Neural cell (in vitro differentiated cells): ENCODE results near the gene HAGHL. TPM values are rescaled to one million over a fixed set of nuclear protein-coding genes. Genes with fewer than 3 reads are reported as not detected.

Experiments used
- H2AFZ ChIP-seq: fragments of 200-600, 300-800 bp; sonication (generic), shearing (Covaris generic); 2 replicates; pipeline ENCODE4 v1.6.0; 2014; ENCODE audit warnings: low read depth, mild to moderate bottlenecking, antibody characterized with exemption, low read length, moderate library complexity
- H3F3A ChIP-seq: fragments of 200-600 bp; shearing (Covaris generic); 2 replicates; pipeline ENCODE4 v1.6.1; 2016; ENCODE audit warnings: mild to moderate bottlenecking, moderate library complexity, mixed read lengths, antibody characterized with exemption, low read length; ENCODE audit not compliant: insufficient read depth, poor library complexity, severe bottlenecking
- H3K27ac ChIP-seq: fragments of 200-600, 300-800 bp; sonication (generic), shearing (Covaris generic); 2 replicates; pipeline ENCODE4 v1.5.1; 2014; ENCODE audit warnings: mild to moderate bottlenecking, low read length, moderate library complexity
- H3K27me3 ChIP-seq: fragments of 300-800, 200-600 bp; sonication (generic), shearing (Covaris generic); 2 replicates; pipeline ENCODE4 v1.6.0; 2014; ENCODE audit warnings: mild to moderate bottlenecking, low read depth, low read length, moderate library complexity; ENCODE audit not compliant: insufficient read depth
- H3K36me3 ChIP-seq: fragments of 300-800, 200-600 bp; sonication (generic), shearing (Covaris generic); 2 replicates; pipeline ENCODE4 v1.5.1; 2014; ENCODE audit warnings: mild to moderate bottlenecking, antibody characterized with exemption, low read length, moderate library complexity; ENCODE audit not compliant: insufficient read depth
- H3K4me2 ChIP-seq: fragments of 300-800, 200-600 bp; sonication (generic), shearing (Covaris generic); 2 replicates; pipeline ENCODE4 v1.6.0; 2014; ENCODE audit warnings: mild to moderate bottlenecking, low read length
- H3K4me3 ChIP-seq: fragments of 300-800, 200-600 bp; sonication (generic), shearing (Covaris generic); 2 replicates; pipeline ENCODE4 v1.5.1; 2014; ENCODE audit warnings: mild to moderate bottlenecking, low read length, moderate library complexity
- H3K79me2 ChIP-seq: fragments of 200-600 bp; shearing (Covaris generic); replicated peaks from 2 replicates; pipeline ENCODE4 v1.6.0; 2014; ENCODE audit warnings: mild to moderate bottlenecking, low read length, moderate library complexity; ENCODE audit not compliant: insufficient read depth
- H3K9ac ChIP-seq: fragments of 300-800, 200-600 bp; sonication (generic), shearing (Covaris generic); 2 replicates; pipeline ENCODE4 v1.6.1; 2016; ENCODE audit warnings: mild to moderate bottlenecking, low read length, mixed read lengths
- H3K9me2 ChIP-seq: fragments of 200-600 bp; shearing (Covaris generic); 2 replicates; pipeline ENCODE4 v1.6.1; 2016; ENCODE audit warnings: mild to moderate bottlenecking, low read length, mixed read lengths; ENCODE audit not compliant: insufficient read depth
- H3K9me3 ChIP-seq: fragments of 200-600, 300-800 bp; sonication (generic), shearing (Covaris generic); 2 replicates; pipeline ENCODE4 v1.6.1; 2016; ENCODE audit warnings: mild to moderate bottlenecking, mixed run types, low read length, moderate library complexity, mixed read lengths
- H4K20me1 ChIP-seq: fragments of 200-600 bp; shearing (Covaris generic); 2 replicates; pipeline ENCODE4 v1.6.1; 2016; ENCODE audit warnings: mild to moderate bottlenecking, mixed run types; ENCODE audit not compliant: insufficient read depth
- EP300 ChIP-seq: fragments of 450-650 bp; conservative IDR thresholded peaks from 2 replicates; pipeline ENCODE4 v1.6.1; 2014; ENCODE audit warnings: antibody characterized with exemption, mild to moderate bottlenecking, moderate library complexity; ENCODE audit not compliant: poor library complexity, severe bottlenecking
- EZH2 ChIP-seq: fragments of 200-600, 300-800 bp; shearing (Covaris generic), sonication (generic); IDR thresholded peaks from 2 replicates; pipeline ENCODE4 v1.6.1; 2014; ENCODE audit warnings: antibody characterized with exemption, low read length, borderline replicate concordance, mild to moderate bottlenecking; ENCODE audit not compliant: insufficient read depth, poor library complexity, severe bottlenecking
- MXI1 ChIP-seq: fragments of 450-650 bp; conservative IDR thresholded peaks from 2 replicates; pipeline ENCODE4 v1.6.1; 2014; ENCODE audit warnings: antibody characterized with exemption, mild to moderate bottlenecking; ENCODE audit not compliant: poor library complexity, severe bottlenecking
- POLR2AphosphoS5 ChIP-seq: IDR thresholded peaks from 2 replicates; pipeline ENCODE4 v1.6.1; 2012
- RAD21 ChIP-seq: fragments of 450-650 bp; conservative IDR thresholded peaks from 2 replicates; pipeline ENCODE4 v1.6.1; 2014; ENCODE audit warnings: antibody characterized with exemption, mild to moderate bottlenecking, moderate library complexity
- SMC3 ChIP-seq: fragments of 450-650 bp; conservative IDR thresholded peaks from 2 replicates; pipeline ENCODE4 v1.6.1; 2014; ENCODE audit warnings: antibody characterized with exemption, mild to moderate bottlenecking, moderate library complexity; ENCODE audit not compliant: poor library complexity
- TAF1 ChIP-seq: IDR thresholded peaks from 2 replicates; pipeline ENCODE4 v1.6.1; 2012; ENCODE audit warnings: low read depth
- polyA plus RNA-seq: library from polyadenylated mRNA; depleted of rRNA; stranded (reverse); fragments of >200 nt; gene quantifications from 2 replicates; pipeline ENCODE4 v1.2.3, GENCODE V29; 2014
- TF ChIP-seq, protein P1 (sequence below): fragments of 450-650 bp; IDR thresholded peaks from 2 replicates; pipeline ENCODE4 v1.5.1; 2014; ENCODE audit warnings: antibody characterized with exemption, mild to moderate bottlenecking, moderate library complexity; ENCODE audit not compliant: poor library complexity, severe bottlenecking
- TF ChIP-seq, protein P2 (sequence below): IDR thresholded peaks from 2 replicates; pipeline ENCODE4 v1.6.1; 2012; ENCODE audit warnings: borderline replicate concordance

Gene HAGHL
- polyA plus RNA-seq, 1 donor from 2014 or later, result 28.3 TPM

GRCh38 chr16:768428-768827, 41.5 kb downstream of the HAGHL start:
- no peak overlapping the region for H3K4me3 ChIP-seq

GRCh38 chr16:769184-769784, 42.4 kb downstream of the HAGHL start:
- Histone ChIP-seq H3K79me2 (no peaks in the 10 kb centered on the region), H3K9me3 (no peaks in the 10 kb centered on the region), H3K9ac (no peak overlapping the region), H3K27ac (no peak overlapping the region), H4K20me1 (no peaks in the 10 kb centered on the region), H3F3A (no peaks in the 10 kb centered on the region), H3K4me3 (no peak overlapping the region), H3K27me3 (no peaks in the 10 kb centered on the region), H3K9me2 (no peaks in the 10 kb centered on the region), H3K4me2 (no peak overlapping the region), H2AFZ (no peak overlapping the region), H3K36me3 (no peaks in the 10 kb centered on the region)
- no peak for TF ChIP-seq POLR2AphosphoS5
- TF ChIP-seq MXI1, result no peak
- TF ChIP-seq EZH2, result no peak
- TF ChIP-seq SMC3, result no peak
- no peak for TF ChIP-seq TAF1
- TF ChIP-seq, protein P1, sequence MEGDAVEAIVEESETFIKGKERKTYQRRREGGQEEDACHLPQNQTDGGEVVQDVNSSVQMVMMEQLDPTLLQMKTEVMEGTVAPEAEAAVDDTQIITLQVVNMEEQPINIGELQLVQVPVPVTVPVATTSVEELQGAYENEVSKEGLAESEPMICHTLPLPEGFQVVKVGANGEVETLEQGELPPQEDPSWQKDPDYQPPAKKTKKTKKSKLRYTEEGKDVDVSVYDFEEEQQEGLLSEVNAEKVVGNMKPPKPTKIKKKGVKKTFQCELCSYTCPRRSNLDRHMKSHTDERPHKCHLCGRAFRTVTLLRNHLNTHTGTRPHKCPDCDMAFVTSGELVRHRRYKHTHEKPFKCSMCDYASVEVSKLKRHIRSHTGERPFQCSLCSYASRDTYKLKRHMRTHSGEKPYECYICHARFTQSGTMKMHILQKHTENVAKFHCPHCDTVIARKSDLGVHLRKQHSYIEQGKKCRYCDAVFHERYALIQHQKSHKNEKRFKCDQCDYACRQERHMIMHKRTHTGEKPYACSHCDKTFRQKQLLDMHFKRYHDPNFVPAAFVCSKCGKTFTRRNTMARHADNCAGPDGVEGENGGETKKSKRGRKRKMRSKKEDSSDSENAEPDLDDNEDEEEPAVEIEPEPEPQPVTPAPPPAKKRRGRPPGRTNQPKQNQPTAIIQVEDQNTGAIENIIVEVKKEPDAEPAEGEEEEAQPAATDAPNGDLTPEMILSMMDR, result no peak
- TF ChIP-seq EP300, result no peak
- no peak for TF ChIP-seq RAD21
- TF ChIP-seq, protein P2, sequence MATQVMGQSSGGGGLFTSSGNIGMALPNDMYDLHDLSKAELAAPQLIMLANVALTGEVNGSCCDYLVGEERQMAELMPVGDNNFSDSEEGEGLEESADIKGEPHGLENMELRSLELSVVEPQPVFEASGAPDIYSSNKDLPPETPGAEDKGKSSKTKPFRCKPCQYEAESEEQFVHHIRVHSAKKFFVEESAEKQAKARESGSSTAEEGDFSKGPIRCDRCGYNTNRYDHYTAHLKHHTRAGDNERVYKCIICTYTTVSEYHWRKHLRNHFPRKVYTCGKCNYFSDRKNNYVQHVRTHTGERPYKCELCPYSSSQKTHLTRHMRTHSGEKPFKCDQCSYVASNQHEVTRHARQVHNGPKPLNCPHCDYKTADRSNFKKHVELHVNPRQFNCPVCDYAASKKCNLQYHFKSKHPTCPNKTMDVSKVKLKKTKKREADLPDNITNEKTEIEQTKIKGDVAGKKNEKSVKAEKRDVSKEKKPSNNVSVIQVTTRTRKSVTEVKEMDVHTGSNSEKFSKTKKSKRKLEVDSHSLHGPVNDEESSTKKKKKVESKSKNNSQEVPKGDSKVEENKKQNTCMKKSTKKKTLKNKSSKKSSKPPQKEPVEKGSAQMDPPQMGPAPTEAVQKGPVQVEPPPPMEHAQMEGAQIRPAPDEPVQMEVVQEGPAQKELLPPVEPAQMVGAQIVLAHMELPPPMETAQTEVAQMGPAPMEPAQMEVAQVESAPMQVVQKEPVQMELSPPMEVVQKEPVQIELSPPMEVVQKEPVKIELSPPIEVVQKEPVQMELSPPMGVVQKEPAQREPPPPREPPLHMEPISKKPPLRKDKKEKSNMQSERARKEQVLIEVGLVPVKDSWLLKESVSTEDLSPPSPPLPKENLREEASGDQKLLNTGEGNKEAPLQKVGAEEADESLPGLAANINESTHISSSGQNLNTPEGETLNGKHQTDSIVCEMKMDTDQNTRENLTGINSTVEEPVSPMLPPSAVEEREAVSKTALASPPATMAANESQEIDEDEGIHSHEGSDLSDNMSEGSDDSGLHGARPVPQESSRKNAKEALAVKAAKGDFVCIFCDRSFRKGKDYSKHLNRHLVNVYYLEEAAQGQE, result no peak

More at GRCh38 chr16:768428-768827, 41.5 kb downstream of the HAGHL start:
- Histone ChIP-seq H3F3A (no peaks in the 10 kb centered on the region), H2AFZ (no peak overlapping the region), H3K9me2 (no peaks in the 10 kb centered on the region), H3K4me2 (no peak overlapping the region), H4K20me1 (no peaks in the 10 kb centered on the region), H3K9me3 (no peaks in the 10 kb centered on the region), H3K27ac (no peak overlapping the region), H3K9ac (no peak overlapping the region), H3K36me3 (no peaks in the 10 kb centered on the region), H3K79me2 (no peaks in the 10 kb centered on the region), H3K27me3 (no peaks in the 10 kb centered on the region)
- TF ChIP-seq, protein P1, result no peak
- TF ChIP-seq EZH2, result no peak
- TF ChIP-seq POLR2AphosphoS5, result no peak
- no peak for TF ChIP-seq SMC3
- TF ChIP-seq MXI1, result no peak
- no peak for TF ChIP-seq RAD21
- no peak for TF ChIP-seq EP300
- no peak for TF ChIP-seq TAF1
